HEK293 (cell line): ENCODE measurements around the gene MYO1E.

Source experiments
- CTCF ChIA-PET: fragments of 350-600 bp; formaldehyde crosslinking; extraction: SDS; loops from one replicate; lab custom pipeline; 2021; ENCODE audit warnings: antibody characterized with exemption; lab: Yijun Ruan, JAX
- POLR2A ChIA-PET: fragments of 300-600 bp; formaldehyde crosslinking; extraction: SDS; loops from one replicate; lab custom pipeline; 2020; ENCODE audit warnings: antibody characterized with exemption, inconsistent platforms; lab: Yijun Ruan, JAX
- H3K27ac ChIP-seq: fragments of 200-500 bp; sonication (Bioruptor generic); 2 replicates; pipeline ENCODE4 v1.5.1; 2014; ENCODE audit warnings: low read depth, low read length, control low read depth, inconsistent platforms; ENCODE audit errors: extremely low read depth
- H3K36me3 ChIP-seq, 2 experiments: fragments of 200-500 bp in 1 of 2; sonication (Bioruptor generic) in 1 of 2; 1 replicate in 1 of 2; 2 replicates in 1 of 2; pipeline ENCODE4 v1.5.1; 2014 to 2017; ENCODE audit warnings: inconsistent platforms in 2 of 2, low read length in 2 of 2; ENCODE audit not compliant: control insufficient read depth in 2 of 2, insufficient read depth in 1 of 2
- H3K4me1 ChIP-seq: fragments of 200-500 bp; sonication (Bioruptor generic); 2 replicates; pipeline ENCODE4 v1.5.1; 2014; ENCODE audit warnings: mild to moderate bottlenecking, low read length, inconsistent platforms; ENCODE audit not compliant: control insufficient read depth, insufficient read depth
- H3K4me3 ChIP-seq: 2 replicates; pipeline ENCODE4 v1.5.1; 2011; ENCODE audit warnings: low read depth, mild to moderate bottlenecking, control low read depth, low read length, moderate library complexity
- H3K9me3 ChIP-seq: fragments of 200-500 bp; sonication (Bioruptor generic); 2 replicates; pipeline ENCODE4 v1.5.1; 2014; ENCODE audit warnings: low read depth, low read length, inconsistent platforms; ENCODE audit not compliant: control insufficient read depth, insufficient read depth
- HOXA7 ChIP-seq: sonication (generic); formaldehyde crosslinking; IDR thresholded peaks from 2 replicates; pipeline ENCODE4 v1.8.1; 2022; ENCODE audit warnings: missing genetic modification reagents, borderline replicate concordance
- SETDB1 ChIP-seq: IDR thresholded peaks from one replicate; pipeline ENCODE4 v1.6.1; 2017; ENCODE audit warnings: mild to moderate bottlenecking, low read length, moderate library complexity, mixed read lengths; ENCODE audit not compliant: insufficient read length
- SP3 ChIP-seq: fragments of 450-650 bp; formaldehyde crosslinking; IDR thresholded peaks from 2 replicates; pipeline ENCODE4 v1.5.1; 2016; ENCODE audit warnings: missing biosample characterization, missing genetic modification characterization
- ZFP37 ChIP-seq: fragments of 450-650 bp; formaldehyde crosslinking; IDR thresholded peaks from 2 replicates; pipeline ENCODE4 v1.5.1; 2016; ENCODE audit warnings: missing biosample characterization, missing genetic modification characterization
- ZNF24 ChIP-seq: fragments of 450-650 bp; formaldehyde crosslinking; IDR thresholded peaks from 2 replicates; pipeline ENCODE4 v1.5.1; 2016; ENCODE audit warnings: missing biosample characterization, missing genetic modification characterization
- ZNF302 ChIP-seq: fragments of 450-650 bp; formaldehyde crosslinking; IDR thresholded peaks from 2 replicates; pipeline ENCODE4 v1.5.1; 2016; ENCODE audit warnings: missing biosample characterization, missing genetic modification characterization, low read depth
- ZNF510 ChIP-seq: fragments of 450-650 bp; formaldehyde crosslinking; IDR thresholded peaks from 2 replicates; pipeline ENCODE4 v1.5.1; 2018; ENCODE audit warnings: mild to moderate bottlenecking, missing genetic modification characterization, missing biosample characterization; ENCODE audit not compliant: insufficient replicate concordance
- ZNF596 ChIP-seq: fragments of 450-650 bp; IDR thresholded peaks from 2 replicates; pipeline ENCODE4 v1.5.0; 2018; ENCODE audit warnings: missing biosample characterization, mild to moderate bottlenecking, missing genetic modification characterization, moderate library complexity
- ZNF768 ChIP-seq: fragments of 450-650 bp; formaldehyde crosslinking; IDR thresholded peaks from 2 replicates; pipeline ENCODE4 v1.5.1; 2018; ENCODE audit warnings: missing biosample characterization, mild to moderate bottlenecking, missing genetic modification characterization
- ZNF843 ChIP-seq: fragments of 450-650 bp; formaldehyde crosslinking; IDR thresholded peaks from 2 replicates; pipeline ENCODE4 v1.5.1; 2016; ENCODE audit warnings: missing biosample characterization, missing genetic modification characterization
- ZSCAN23 ChIP-seq: fragments of 450-650 bp; formaldehyde crosslinking; IDR thresholded peaks from 2 replicates; pipeline ENCODE4 v1.5.1; 2016; ENCODE audit warnings: missing biosample characterization, missing genetic modification characterization
- TF ChIP-seq, protein P1 (sequence below): fragments of 450-650 bp; formaldehyde crosslinking; IDR thresholded peaks from 2 replicates; pipeline ENCODE4 v1.5.1; 2016; ENCODE audit warnings: missing biosample characterization, missing genetic modification characterization, borderline replicate concordance
- TF ChIP-seq, protein P2 (sequence below): fragments of 450-650 bp; formaldehyde crosslinking; IDR thresholded peaks from 2 replicates; pipeline ENCODE4 v1.5.1; 2016; ENCODE audit warnings: missing biosample characterization, missing genetic modification characterization
- TF ChIP-seq, protein P3 (sequence below): fragments of 450-650 bp; formaldehyde crosslinking; IDR thresholded peaks from 2 replicates; pipeline ENCODE4 v1.5.1; 2017; ENCODE audit warnings: missing biosample characterization, missing genetic modification characterization
- TF ChIP-seq, protein P4 (sequence below): fragments of 450-650 bp; formaldehyde crosslinking; IDR thresholded peaks from 2 replicates; pipeline ENCODE4 v1.5.1; 2017; ENCODE audit warnings: missing biosample characterization, missing genetic modification characterization
- TF ChIP-seq, protein P5 (sequence below): fragments of 450-650 bp; formaldehyde crosslinking; conservative IDR thresholded peaks from 2 replicates; pipeline ENCODE4 v1.5.1; 2016; ENCODE audit warnings: low read depth, missing biosample characterization, missing genetic modification characterization

The MYO1E gene

DNA sequence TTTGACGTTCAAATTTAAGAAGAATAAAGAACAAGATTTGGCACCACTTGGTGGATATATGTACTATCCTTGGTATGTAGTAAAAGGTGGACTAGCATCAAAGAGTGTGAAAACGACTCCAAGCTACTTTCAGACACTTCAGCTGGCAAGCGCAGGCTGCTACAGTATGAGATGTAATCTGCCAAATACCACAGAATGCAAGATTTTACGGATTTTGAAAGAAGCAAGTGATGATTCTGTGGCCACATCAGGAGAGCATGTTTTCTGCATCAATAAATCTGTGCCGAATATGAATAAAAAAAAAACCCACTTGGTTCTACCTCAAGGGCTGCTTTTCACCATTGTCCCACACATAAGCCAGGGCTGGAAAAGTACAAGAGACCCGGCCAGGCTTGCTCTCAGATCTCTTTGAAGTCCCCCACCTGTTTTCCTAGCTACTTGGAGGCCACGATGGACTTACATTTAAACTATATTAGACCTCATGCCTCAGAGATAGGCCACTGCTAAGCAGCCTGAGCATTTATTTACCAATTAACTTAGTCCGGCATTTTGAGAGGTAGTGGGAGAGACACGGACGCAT is 37.4 kb downstream of the MYO1E start (continued):
- TF ChIP-seq, protein P1, sequence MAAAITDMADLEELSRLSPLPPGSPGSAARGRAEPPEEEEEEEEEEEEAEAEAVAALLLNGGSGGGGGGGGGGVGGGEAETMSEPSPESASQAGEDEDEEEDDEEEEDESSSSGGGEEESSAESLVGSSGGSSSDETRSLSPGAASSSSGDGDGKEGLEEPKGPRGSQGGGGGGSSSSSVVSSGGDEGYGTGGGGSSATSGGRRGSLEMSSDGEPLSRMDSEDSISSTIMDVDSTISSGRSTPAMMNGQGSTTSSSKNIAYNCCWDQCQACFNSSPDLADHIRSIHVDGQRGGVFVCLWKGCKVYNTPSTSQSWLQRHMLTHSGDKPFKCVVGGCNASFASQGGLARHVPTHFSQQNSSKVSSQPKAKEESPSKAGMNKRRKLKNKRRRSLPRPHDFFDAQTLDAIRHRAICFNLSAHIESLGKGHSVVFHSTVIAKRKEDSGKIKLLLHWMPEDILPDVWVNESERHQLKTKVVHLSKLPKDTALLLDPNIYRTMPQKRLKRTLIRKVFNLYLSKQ: no peak
- TF ChIP-seq ZNF596 (tag by site-specific recombination) (no peak), SP3 (no peak), ZNF843 (no peak)
- TF ChIP-seq, protein P2, sequence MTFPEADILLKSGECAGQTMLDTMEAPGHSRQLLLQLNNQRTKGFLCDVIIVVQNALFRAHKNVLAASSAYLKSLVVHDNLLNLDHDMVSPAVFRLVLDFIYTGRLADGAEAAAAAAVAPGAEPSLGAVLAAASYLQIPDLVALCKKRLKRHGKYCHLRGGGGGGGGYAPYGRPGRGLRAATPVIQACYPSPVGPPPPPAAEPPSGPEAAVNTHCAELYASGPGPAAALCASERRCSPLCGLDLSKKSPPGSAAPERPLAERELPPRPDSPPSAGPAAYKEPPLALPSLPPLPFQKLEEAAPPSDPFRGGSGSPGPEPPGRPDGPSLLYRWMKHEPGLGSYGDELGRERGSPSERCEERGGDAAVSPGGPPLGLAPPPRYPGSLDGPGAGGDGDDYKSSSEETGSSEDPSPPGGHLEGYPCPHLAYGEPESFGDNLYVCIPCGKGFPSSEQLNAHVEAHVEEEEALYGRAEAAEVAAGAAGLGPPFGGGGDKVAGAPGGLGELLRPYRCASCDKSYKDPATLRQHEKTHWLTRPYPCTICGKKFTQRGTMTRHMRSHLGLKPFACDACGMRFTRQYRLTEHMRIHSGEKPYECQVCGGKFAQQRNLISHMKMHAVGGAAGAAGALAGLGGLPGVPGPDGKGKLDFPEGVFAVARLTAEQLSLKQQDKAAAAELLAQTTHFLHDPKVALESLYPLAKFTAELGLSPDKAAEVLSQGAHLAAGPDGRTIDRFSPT (tag by site-specific recombination): no peak

DNA sequence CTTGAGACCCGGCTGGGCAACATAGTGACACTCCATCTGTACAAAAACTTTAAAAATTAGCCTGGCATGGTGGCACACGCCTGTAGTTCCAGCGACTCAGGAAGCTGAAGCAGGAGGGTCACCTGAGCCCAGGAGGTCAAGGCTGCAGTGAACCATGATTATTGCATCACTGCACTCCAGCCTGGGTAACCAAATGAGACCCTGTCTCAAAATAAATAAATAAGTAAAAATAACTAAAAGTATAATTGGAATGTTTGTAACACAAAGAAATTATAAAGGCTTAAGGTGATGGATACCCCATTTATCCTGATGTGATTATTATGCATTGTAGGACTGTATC is 38.6 kb downstream of the MYO1E start:
- no peak overlapping the region for H3K4me3 ChIP-seq
- no peaks in the 10 kb centered on the region for H3K36me3 ChIP-seq
- peaks cover 4% of the 10 kb centered on the region for H3K4me1 ChIP-seq
- no peak overlapping the region for H3K27ac ChIP-seq
- ChIA-PET CTCF (no interaction called here), POLR2A (no interaction called here)
- TF ChIP-seq ZNF302 (tag by site-specific recombination): no peak
- TF ChIP-seq ZNF24 (tag by site-specific recombination): no peak
- TF ChIP-seq, protein P1: no peak
- TF ChIP-seq, protein P3, sequence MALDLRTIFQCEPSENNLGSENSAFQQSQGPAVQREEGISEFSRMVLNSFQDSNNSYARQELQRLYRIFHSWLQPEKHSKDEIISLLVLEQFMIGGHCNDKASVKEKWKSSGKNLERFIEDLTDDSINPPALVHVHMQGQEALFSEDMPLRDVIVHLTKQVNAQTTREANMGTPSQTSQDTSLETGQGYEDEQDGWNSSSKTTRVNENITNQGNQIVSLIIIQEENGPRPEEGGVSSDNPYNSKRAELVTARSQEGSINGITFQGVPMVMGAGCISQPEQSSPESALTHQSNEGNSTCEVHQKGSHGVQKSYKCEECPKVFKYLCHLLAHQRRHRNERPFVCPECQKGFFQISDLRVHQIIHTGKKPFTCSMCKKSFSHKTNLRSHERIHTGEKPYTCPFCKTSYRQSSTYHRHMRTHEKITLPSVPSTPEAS (tag by site-specific recombination): no peak
- TF ChIP-seq, protein P4, sequence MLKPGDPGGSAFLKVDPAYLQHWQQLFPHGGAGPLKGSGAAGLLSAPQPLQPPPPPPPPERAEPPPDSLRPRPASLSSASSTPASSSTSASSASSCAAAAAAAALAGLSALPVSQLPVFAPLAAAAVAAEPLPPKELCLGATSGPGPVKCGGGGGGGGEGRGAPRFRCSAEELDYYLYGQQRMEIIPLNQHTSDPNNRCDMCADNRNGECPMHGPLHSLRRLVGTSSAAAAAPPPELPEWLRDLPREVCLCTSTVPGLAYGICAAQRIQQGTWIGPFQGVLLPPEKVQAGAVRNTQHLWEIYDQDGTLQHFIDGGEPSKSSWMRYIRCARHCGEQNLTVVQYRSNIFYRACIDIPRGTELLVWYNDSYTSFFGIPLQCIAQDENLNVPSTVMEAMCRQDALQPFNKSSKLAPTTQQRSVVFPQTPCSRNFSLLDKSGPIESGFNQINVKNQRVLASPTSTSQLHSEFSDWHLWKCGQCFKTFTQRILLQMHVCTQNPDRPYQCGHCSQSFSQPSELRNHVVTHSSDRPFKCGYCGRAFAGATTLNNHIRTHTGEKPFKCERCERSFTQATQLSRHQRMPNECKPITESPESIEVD: no peak
- TF ChIP-seq HOXA7: no peak
- no peak for TF ChIP-seq ZFP37 (tag by site-specific recombination)
- no peak for TF ChIP-seq ZSCAN23 (tag by site-specific recombination)
- no peak for TF ChIP-seq SETDB1
- no peak for TF ChIP-seq ZNF510
- no peak for TF ChIP-seq ZNF843
- no peaks in the 10 kb centered on the region for H3K9me3 ChIP-seq

DNA sequence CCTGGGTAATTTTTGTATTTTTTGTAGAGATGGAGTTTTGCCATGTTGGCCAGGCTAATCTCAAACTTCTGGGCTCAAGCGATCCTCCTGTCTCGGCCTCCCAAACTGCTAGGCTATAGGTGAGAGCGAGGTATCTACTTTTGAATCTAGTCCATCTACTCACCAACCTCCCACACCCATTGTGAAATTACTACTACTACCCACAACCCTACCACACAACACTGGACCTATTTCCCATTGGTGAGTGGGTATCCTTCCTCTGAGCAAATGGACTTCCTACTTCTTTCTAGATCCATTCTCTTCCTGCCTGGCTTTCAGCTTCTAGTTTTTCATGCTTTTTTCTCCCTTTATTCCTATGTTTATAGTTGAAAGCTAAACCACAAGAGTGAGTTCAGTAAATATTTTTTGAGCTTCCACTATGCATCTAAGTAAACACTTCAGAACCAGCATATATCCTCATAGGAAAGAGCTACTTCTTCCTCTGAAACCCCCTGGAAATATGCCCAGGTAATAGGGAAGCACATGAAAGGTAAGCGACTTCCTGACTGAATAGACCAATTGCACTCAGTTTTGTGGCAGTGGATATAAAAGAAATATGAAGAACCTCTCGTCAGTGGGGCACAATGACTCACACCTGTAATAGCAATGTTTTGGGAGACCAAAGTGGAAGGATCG is 39.1 kb downstream of the MYO1E start:
- no peaks in the 10 kb centered on the region for H3K9me3 ChIP-seq
- H3K27ac ChIP-seq: no peak overlapping the region
- POLR2A ChIA-PET: no interaction called here
- no peak overlapping the region for H3K4me3 ChIP-seq
- no peaks in the 10 kb centered on the region for H3K36me3 ChIP-seq
- peaks cover 4% of the 10 kb centered on the region for H3K4me1 ChIP-seq
- CTCF ChIA-PET: interaction anchor here (0.5 to 0.6 kb wide), 2 partner anchors 18 to 392 kb away, joined by 3 read pairs; no protein-coding TSS in a partner anchor
- no peak for TF ChIP-seq ZNF768 (tag by site-specific recombination)
- TF ChIP-seq, protein P3 (tag by site-specific recombination): no peak
- TF ChIP-seq, protein P5, sequence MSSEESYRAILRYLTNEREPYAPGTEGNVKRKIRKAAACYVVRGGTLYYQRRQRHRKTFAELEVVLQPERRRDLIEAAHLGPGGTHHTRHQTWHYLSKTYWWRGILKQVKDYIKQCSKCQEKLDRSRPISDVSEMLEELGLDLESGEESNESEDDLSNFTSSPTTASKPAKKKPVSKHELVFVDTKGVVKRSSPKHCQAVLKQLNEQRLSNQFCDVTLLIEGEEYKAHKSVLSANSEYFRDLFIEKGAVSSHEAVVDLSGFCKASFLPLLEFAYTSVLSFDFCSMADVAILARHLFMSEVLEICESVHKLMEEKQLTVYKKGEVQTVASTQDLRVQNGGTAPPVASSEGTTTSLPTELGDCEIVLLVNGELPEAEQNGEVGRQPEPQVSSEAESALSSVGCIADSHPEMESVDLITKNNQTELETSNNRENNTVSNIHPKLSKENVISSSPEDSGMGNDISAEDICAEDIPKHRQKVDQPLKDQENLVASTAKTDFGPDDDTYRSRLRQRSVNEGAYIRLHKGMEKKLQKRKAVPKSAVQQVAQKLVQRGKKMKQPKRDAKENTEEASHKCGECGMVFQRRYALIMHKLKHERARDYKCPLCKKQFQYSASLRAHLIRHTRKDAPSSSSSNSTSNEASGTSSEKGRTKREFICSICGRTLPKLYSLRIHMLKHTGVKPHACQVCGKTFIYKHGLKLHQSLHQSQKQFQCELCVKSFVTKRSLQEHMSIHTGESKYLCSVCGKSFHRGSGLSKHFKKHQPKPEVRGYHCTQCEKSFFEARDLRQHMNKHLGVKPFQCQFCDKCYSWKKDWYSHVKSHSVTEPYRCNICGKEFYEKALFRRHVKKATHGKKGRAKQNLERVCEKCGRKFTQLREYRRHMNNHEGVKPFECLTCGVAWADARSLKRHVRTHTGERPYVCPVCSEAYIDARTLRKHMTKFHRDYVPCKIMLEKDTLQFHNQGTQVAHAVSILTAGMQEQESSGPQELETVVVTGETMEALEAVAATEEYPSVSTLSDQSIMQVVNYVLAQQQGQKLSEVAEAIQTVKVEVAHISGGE (tag by site-specific recombination): no peak
